Measurements from ENCODE around the gene PSMC3IP.
A peak's percentile ranks its signal among the peaks of the same experiment; 100 is the strongest.
"Not testable (repeated sequence)": the region's sequence is repeated elsewhere in the genome, so short reads cannot be mapped to it uniquely, and the experiment has no call there.

Gene PSMC3IP, protein sequence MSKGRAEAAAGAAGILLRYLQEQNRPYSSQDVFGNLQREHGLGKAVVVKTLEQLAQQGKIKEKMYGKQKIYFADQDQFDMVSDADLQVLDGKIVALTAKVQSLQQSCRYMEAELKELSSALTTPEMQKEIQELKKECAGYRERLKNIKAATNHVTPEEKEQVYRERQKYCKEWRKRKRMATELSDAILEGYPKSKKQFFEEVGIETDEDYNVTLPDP

GRCh38 chr17:42577532-42578281 lies at the start of gene PSMC3IP:
Gene PSMC3IP (minus strand): TSS chr17:42577729. CDS start chr17:42577686, 43 bp downstream.
- peak; percentile 84 for DNase-seq (ENCODE audit: low read depth, low spot score)

DNA sequence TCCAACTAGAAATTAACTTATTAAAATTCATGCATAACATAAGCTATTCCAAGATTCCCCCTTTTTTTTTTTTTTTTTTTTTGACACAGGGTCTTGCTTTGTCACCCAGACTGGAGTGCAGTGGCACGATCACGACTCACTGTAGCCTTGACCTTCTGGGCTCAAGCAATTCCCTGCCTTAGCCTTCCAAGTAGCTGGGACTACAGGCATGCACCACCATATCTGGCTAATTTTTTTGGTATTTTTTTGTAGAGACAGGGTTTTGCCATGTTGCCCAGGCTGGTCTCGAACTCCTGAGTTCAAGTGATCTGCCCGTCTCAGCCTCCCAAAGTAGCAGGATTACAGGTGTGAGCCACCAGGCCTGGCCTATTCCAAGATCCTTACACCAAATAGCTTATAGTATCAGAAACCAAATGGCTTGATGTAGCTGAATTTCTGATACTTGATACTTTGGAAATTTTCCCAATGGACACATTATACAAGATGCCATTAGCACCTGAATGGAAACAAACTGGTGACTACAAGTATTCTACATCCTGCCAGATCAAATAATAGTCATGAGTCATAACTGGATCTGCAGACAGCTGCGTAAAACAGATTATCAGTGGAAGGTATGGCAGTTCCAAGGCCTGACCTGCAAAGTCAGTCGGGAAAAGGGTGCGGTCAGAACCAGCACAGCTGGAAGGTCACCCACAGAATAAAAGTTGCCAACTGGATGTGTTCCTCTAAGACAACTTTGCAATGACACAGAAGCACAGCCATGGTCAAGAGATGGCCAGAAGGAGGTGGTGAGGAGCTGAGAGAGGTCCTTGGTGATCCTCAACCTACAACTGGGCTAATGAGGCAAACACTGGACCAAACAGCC lies 46.4 kb upstream of the PSMC3IP start:
- no peak for DNase-seq (ENCODE audit: low read depth, low spot score)

DNA sequence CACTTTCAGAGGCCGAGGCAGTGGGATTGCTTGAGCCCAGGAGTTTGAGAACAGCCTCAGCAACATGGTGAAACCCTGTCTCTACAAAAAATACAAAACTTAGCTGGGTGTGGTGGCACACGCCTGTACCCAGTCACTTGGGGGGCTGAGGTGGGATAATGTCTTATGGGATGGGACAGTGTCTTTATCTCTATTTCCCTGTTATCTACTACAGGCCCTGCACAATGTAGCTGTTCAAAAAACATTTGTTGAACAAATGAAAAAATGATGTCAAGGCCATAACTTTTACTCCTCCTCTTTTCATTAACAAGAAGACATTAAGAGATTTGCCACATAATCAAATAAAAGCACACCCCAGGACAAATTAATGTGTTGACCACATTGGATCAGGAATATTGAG lies 45.7 kb upstream of the PSMC3IP start:
- DNase-seq (ENCODE audit: low read depth, low spot score), result no peak

GRCh38 chr17:42621987-42622386 lies 44.5 kb upstream of the PSMC3IP start:
- DNase-seq (ENCODE audit: low read depth, low spot score), result not testable (repeated sequence)

DNA sequence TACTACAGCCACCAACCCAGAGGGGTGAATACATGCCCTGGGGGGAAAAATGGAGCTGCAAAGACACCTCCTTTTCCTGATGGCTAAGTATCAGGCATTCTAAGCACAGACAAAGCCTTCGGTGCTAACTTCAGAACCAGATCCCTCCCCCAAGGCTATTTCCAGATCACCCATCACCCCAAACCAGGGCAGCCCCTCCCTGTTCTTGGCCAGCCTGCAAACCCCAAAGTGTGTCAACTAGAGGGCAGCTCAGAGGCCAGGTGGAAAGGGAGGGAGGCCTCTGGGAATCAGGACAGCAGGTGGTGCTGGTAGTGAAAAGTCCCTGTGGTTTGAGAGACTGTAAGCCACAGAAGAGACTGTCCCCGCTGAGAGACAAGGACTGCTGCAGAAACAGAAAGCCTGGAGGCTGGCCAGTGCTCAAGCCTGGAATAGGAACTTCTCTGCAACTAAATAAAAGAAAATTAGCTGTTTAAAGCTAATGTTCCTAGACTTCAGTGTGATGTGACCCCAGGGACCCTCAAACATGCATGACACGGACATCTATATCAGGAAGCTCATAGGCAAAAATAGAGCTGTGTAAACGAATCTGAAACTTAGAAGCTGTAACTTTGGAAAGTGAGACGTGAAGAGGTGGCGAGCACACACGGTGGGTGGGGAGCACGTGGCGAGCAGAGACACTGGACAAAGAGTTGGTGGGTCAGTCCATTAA lies 41.1 kb upstream of the PSMC3IP start:
- DNase-seq (ENCODE audit: low read depth, low spot score), result no peak

- no peak for DNase-seq (ENCODE audit: low read depth, low spot score)
These were observed 40.5 kb upstream of the PSMC3IP start for GRCh38 chr17:42617956-42618431.

- DNase-seq (ENCODE audit: low read depth, low spot score), result no peak
These were observed 36.3 kb upstream of the PSMC3IP start for GRCh38 chr17:42613699-42614295.

DNA sequence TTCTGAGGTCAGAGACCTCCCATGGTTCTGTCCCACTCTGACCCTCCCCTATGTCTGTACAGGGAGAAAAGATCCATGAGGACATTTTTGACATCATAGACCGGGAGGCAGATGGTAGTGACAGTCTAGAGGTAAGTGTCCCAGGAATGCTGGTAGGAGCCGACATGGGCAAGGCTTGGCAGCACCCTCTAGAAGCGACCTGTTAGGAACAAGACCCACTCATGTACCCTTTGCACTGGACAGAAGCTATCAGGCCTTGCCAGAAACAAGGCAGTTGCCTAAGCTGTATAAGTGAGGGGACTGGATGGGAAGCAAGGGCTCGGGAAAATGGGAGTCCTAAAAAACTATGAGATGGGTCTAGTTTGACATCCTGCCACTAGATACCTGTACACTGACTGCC lies 34.5 kb upstream of the PSMC3IP start:
- no peak for DNase-seq (ENCODE audit: low read depth, low spot score)

DNA sequence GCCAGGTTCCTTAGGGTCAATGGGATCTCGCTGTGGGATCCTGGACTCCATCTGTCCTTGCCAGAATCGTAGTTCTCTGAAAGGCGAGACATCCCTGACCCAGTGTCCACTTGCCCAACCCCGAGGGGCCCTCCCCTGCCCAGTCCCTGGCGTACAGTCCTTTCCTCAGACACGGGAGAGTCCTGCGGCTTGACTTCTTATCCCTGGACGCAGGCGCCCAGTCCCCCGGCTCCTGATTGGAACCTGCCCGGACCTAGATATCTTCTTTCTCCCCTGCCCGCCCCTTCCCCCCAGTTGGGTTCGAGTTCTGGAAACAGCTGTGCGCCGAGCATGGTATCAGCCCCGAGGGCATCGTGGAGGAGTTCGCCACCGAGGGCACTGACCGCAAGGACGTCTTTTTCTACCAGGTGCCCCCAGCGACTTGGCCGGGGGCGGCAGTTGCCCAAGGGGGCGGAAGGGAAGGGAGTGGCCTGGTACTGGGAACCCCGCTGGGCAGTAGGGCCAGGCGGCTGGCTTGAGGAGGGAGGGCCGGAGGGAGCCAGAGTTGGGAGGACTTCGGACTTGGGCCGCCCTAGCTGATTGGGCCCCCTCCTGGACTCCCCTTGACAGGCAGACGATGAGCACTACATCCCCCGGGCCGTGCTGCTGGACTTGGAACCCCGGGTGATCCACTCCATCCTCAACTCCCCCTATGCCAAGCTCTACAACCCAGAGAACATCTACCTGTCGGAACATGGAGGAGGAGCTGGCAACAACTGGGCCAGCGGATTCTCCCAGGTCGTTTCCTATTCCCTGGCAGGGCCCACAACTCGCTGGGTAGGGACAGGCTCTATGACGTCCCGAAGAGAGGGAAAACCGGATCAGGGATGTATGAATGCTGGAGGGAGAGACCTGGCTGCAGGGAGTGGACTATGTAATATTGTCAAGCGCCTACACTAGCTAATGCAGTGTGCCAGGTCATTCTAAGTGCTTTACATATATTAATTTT lies 32.6 kb upstream of the PSMC3IP start:
- not testable (repeated sequence) for DNase-seq (ENCODE audit: low read depth, low spot score)

DNA sequence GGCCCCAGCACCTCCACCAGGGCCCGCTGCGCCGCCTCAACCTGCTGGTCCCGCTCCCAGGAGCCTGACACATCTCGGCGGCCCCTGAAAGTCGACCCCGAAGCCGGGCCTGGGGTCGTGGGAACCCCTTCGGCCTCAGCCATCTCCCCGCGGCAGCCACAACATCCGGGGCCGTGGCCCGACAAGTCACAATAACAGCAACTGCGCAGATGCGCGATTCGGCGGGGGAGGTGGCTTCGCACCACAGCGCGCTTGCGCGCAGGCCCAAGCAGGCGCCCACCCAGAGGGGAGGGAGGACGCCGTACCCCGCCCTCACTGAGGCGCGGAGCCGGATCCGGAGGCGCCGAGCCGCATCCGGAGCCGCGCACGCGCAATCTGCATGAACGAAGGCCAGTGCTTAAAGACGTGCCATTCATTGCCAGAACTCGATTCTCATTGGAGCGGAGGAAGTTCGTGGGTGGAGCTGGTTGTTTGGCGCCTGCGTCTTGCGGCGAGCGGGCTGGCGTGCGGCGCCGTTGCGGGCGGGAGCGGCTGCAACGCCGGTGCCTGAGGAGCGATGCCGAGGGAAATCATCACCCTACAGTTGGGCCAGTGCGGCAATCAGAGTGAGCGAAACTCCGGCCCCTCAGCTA lies 31.8 kb upstream of the PSMC3IP start, which contains the start of the genes RETREG3 and TUBG1:
Gene RETREG3, minus strand, starts transcription at position 193 of the 632 bp plus-strand sequence. Its CDS starts 50 bp downstream, at position 143.
Gene TUBG1, plus strand, starts transcription at position 502 of the 632 bp plus-strand sequence. Its CDS starts 55 bp downstream, at position 557.
- peak; percentile 95 for DNase-seq (ENCODE audit: low read depth, low spot score)

GRCh38 chr17:42608305-42609181 lies 31.0 kb upstream of the PSMC3IP start:
- no peak for DNase-seq (ENCODE audit: low read depth, low spot score)

DNA sequence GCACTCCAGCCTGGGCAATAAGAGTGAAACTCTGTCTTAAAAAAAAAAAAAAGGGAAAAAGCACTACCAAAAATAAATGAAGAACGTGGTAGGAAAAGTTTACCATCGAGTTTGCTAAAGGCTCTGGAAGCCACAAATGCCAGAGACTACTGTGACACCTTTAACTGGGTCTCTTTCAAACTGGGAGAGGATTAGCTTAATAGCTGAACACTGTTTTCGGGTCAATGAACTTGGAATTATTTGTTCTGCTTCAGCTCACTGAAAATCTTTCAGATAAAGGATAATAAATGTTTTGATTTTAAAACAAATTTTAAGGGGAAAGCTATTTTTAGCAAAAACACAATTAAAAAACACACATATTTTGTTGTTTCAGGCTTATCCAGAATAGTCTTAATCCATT lies 30.2 kb upstream of the PSMC3IP start:
- DNase-seq (ENCODE audit: low read depth, low spot score), result no peak

- DNase-seq (ENCODE audit: low read depth, low spot score), result no peak
These were observed 25.8 kb upstream of the PSMC3IP start for GRCh38 chr17:42603318-42603717.

- no peak for DNase-seq (ENCODE audit: low read depth, low spot score)
These were observed 21.4 kb upstream of the PSMC3IP start for GRCh38 chr17:42598905-42599304.

- DNase-seq (ENCODE audit: low read depth, low spot score), result no peak
These were observed 18.9 kb upstream of the PSMC3IP start for GRCh38 chr17:42596386-42596785.

DNA sequence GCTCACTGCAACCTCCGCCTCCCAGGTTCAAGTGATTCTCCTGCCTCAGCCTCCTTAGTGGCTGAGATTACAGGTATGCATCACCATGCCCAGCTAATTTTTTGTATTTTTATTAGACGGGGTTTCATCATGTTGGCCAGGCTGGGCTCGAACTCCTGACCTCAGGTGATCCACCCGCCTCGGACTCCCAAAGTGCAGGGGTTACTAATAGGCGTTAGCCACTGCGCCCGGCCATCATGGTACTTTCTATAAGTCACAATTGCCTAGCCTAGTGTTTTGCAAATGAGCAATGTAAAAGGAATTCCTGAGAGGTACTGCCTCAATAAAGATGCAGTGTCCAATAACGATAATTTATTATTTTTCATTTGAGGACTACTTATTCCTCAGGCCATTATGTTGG lies 13.9 kb upstream of the PSMC3IP start:
- DNase-seq (ENCODE audit: low read depth, low spot score), result no peak

DNA sequence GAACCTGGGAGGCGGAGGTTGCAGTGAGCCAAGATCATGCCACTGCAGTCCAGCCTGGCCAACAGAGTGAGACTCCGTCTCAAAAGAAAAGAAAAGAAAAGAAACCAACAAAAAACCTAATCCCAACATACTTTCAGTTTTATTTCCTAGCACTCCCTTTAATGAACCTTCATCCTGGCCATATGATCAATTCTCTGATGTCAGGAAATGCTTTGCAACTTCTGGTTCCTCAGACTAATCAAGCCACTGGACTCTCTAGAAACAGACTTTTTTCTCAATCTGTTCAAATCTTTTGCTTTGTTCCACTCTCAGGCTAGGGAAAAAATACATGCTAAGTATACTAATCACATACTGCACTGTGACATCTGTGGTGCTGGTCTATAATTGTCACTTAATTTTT lies 13.4 kb upstream of the PSMC3IP start:
- DNase-seq (ENCODE audit: low read depth, low spot score), result no peak

Measured in activated naive CD8-positive, alpha-beta T cell treated with anti-CD3 and anti-CD28 coated beads, Interleukin-2, amount 50 U/mL, for 16 hours (primary cell).